K562 (cell line): ENCODE results near the gene RNH1. TPM values are rescaled to one million over a fixed set of nuclear protein-coding genes. Genes with fewer than 3 reads are reported as not detected.

Source experiments
- ATAC-seq: fragments of 200-7000 bp; cut with Tn5 transposase; 3 replicates; pipeline ENCODE4 v1.9.1; 2020; ENCODE audit warnings: moderate library complexity
- BruUV-seq: library from RNA; stranded (reverse); fragments of 400-500 nt; replicated peaks from 2 replicates; lab custom pipeline; 2021; lab: Mats Ljungman, UMichigan
- CTCF ChIA-PET: fragments of 300-600 bp; formaldehyde crosslinking; extraction: SDS; loops from one replicate; lab custom pipeline; 2021; ENCODE audit warnings: low intra/inter-chr PET ratio; lab: Yijun Ruan, JAX
- POLR2A ChIA-PET: fragments of 300-600, 350-650 bp; sonication (Branson Sonifier 250); formaldehyde crosslinking; extraction: SDS; loops from one replicate; lab custom pipeline; 2021; ENCODE audit warnings: antibody characterized with exemption, inconsistent platforms; lab: Yijun Ruan, JAX
- DNase-seq, 4 experiments: peaks; one replicate each; pipeline versions ENCODE4 v3.0.0 to v3.0.0-alpha.2; 2011 to 2018; ENCODE audit warnings: low spot score in 3 of 4, mixed read lengths in 3 of 4; ENCODE audit errors: extremely low read depth in 1 of 4
- FAIRE-seq: peaks from 2 replicates; lab custom pipeline; 2011; peaks lifted over from hg19 to GRCh38; lab: Jason Lieb, UNC
- H2AFZ ChIP-seq: 2 replicates; pipeline ENCODE4 v1.6.0; 2011; ENCODE audit warnings: low read depth, low read length, control low read depth, inconsistent platforms
- H3K27ac ChIP-seq: fragments of 200-600 bp; 3 replicates; pipeline ENCODE4 v1.8.0; 2011; ENCODE audit warnings: low read depth, mild to moderate bottlenecking, control low read depth, inconsistent platforms, low read length, moderate library complexity, mixed read lengths; ENCODE audit errors: extremely low read depth
- H3K27me3 ChIP-seq, 2 experiments: fragments of 300-600 bp in 1 of 2; 2 replicates in 1 of 2; 3 replicates in 1 of 2; pipeline versions ENCODE4 v1.6.0 to v1.8.0; 2011; ENCODE audit warnings: inconsistent platforms in 2 of 2, low read length in 2 of 2, mild to moderate bottlenecking in 1 of 2, mixed read lengths in 1 of 2, moderate library complexity in 1 of 2; ENCODE audit not compliant: control insufficient read depth in 2 of 2, insufficient read depth in 2 of 2
- H3K36me3 ChIP-seq: fragments of 300-600 bp; 3 replicates; pipeline ENCODE4 v1.8.0; 2011; ENCODE audit warnings: mild to moderate bottlenecking, low read length, inconsistent platforms; ENCODE audit not compliant: control insufficient read depth, insufficient read depth
- H3K4me1 ChIP-seq, 2 experiments: fragments of 200-600 bp in 1 of 2; replicated peaks in 1 of 2; 2 replicates in 1 of 2; 3 replicates in 1 of 2; pipeline versions ENCODE4 v1.5.1 to v1.8.0; 2011; ENCODE audit warnings: inconsistent platforms in 2 of 2, low read length in 2 of 2, mild to moderate bottlenecking in 1 of 2, mixed read lengths in 1 of 2, moderate library complexity in 1 of 2; ENCODE audit not compliant: control insufficient read depth in 2 of 2, insufficient read depth in 2 of 2
- H3K4me2 ChIP-seq: 2 replicates; pipeline ENCODE4 v1.6.1; 2011; ENCODE audit warnings: low read length, control low read depth, inconsistent platforms, mixed read lengths; ENCODE audit not compliant: insufficient read depth
- H3K4me3 ChIP-seq: fragments of 200-600 bp; sonication (generic), shearing (Covaris generic); 2 replicates; pipeline ENCODE4 v1.5.1; 2016; ENCODE audit warnings: control low read depth, inconsistent platforms
- H3K79me2 ChIP-seq: fragments of 200-600 bp; 3 replicates; pipeline ENCODE4 v1.8.0; 2011; ENCODE audit warnings: low read length, inconsistent platforms; ENCODE audit not compliant: control insufficient read depth, insufficient read depth
- H3K9ac ChIP-seq, 2 experiments: 2 replicates each; pipeline versions ENCODE4 v1.6.0 to v1.6.1; 2011; ENCODE audit warnings: low read depth in 2 of 2, low read length in 2 of 2, control low read depth in 1 of 2, inconsistent platforms in 1 of 2, mild to moderate bottlenecking in 1 of 2, mixed read lengths in 1 of 2; ENCODE audit not compliant: insufficient read depth in 1 of 2
- H3K9me1 ChIP-seq: one replicate; pipeline ENCODE4 v1.6.0; 2011; ENCODE audit warnings: inconsistent platforms, mild to moderate bottlenecking, low read length, moderate library complexity; ENCODE audit not compliant: control insufficient read depth, insufficient read depth
- H3K9me3 ChIP-seq: replicated peaks from 2 replicates; pipeline ENCODE4 v1.5.1; 2011; ENCODE audit warnings: low read depth, low read length, inconsistent platforms; ENCODE audit not compliant: control insufficient read depth, insufficient read depth
- H4K20me1 ChIP-seq: replicated peaks from 2 replicates; pipeline ENCODE4 v1.6.1; 2011; ENCODE audit warnings: low read length, inconsistent platforms, mixed read lengths; ENCODE audit not compliant: control insufficient read depth, insufficient read depth
- BRD9 ChIP-seq: fragments of 450-650 bp; IDR thresholded peaks from 2 replicates; pipeline ENCODE4 v1.6.1; 2018; ENCODE audit warnings: low read depth; ENCODE audit not compliant: partially characterized antibody
- CSDE1 ChIP-seq, 2 experiments: fragments of 450-650 bp; IDR thresholded peaks; 2 replicates each; pipeline ENCODE4 v1.6.1; 2016; ENCODE audit warnings: mild to moderate bottlenecking in 1 of 2
- DACH1 ChIP-seq: fragments of 450-650 bp; IDR thresholded peaks from 2 replicates; pipeline ENCODE4 v1.6.1; 2018; ENCODE audit not compliant: partially characterized antibody
- EGR1 ChIP-seq: fragments of 450-650 bp; conservative IDR thresholded peaks from 2 replicates; pipeline ENCODE4 v1.6.1; 2017; ENCODE audit warnings: mild to moderate bottlenecking
- EP300 ChIP-seq: IDR thresholded peaks from 2 replicates; pipeline ENCODE4 v1.6.1; 2012; ENCODE audit warnings: low read length, improper control_type of control experiment
- FOXA1 ChIP-seq: fragments of 450-650 bp; IDR thresholded peaks from 2 replicates; pipeline ENCODE4 v1.6.1; 2016; ENCODE audit warnings: mild to moderate bottlenecking, borderline replicate concordance
- GATA2 ChIP-seq: sonication (generic); formaldehyde crosslinking; IDR thresholded peaks from 2 replicates; pipeline ENCODE4 v1.4.0; 2020; ENCODE audit warnings: mild to moderate bottlenecking, missing genetic modification reagents
- MBD2 ChIP-seq: sonication (generic); IDR thresholded peaks from 2 replicates; pipeline ENCODE4 v1.6.1; 2016; ENCODE audit warnings: low read depth, borderline replicate concordance
- MED1 ChIP-seq: sonication (generic); formaldehyde crosslinking; IDR thresholded peaks from 2 replicates; pipeline ENCODE4 v1.8.1; 2023; ENCODE audit warnings: missing genetic modification reagents, borderline replicate concordance
- MEIS2 ChIP-seq: fragments of 450-650 bp; IDR thresholded peaks from 2 replicates; pipeline ENCODE4 v1.6.1; 2014; ENCODE audit warnings: mild to moderate bottlenecking; ENCODE audit not compliant: partially characterized antibody
- TRIM28 ChIP-seq: fragments of 450-650 bp; IDR thresholded peaks from 2 replicates; pipeline ENCODE4 v1.6.1; 2017
- ZC3H8 ChIP-seq: fragments of 450-650 bp; IDR thresholded peaks from 2 replicates; pipeline ENCODE4 v1.6.1; 2017
- ZNF316 ChIP-seq: fragments of 450-650 bp; IDR thresholded peaks from 2 replicates; pipeline ENCODE4 v1.6.1; 2016
- WGBS: fragments of 100-300 bp; shearing (Covaris generic); methylation state at CpG from one replicate; pipeline ENCODE4 v1.1.6; 2016; ENCODE audit warnings: low coverage, mixed read lengths; ENCODE audit not compliant: insufficient coverage; ENCODE audit errors: missing lambda C conversion rate; 5-methylcytosine and 5-hydroxymethylcytosine counted together
- in situ Hi-C: fragments of 300-500 bp; cut with MboI; formaldehyde crosslinking; loops from 4 replicates; pipeline ENCODE4 v1.15.0; 2018; ENCODE audit warnings: inconsistent platforms, mixed read lengths
- intact Hi-C: fragments of 100-400 bp; cut with micrococcal nuclease; formaldehyde crosslinking; loops from 2 replicates; pipeline ENCODE4 v1.14.2; 2022
- polyA plus RNA-seq, 8 experiments: library from polyadenylated mRNA; depleted of rRNA in 4 of 8; stranded (reverse) in 5 of 8; unstranded in 3 of 8; fragments of >200 nt; fragmentation: Nextera tagmentation in 2 of 8; fragmentation: Illumina TruSeq in 1 of 8; extraction: Ambion mirVana in 2 of 8; extraction: Trizol in 1 of 8; gene quantifications; 2 replicates each; pipeline versions ENCODE4 v1.2.1 to v1.2.3, GENCODE V29; 2011 to 2014; ENCODE audit warnings: inconsistent platforms in 1 of 8, missing spikeins in 1 of 8
- total RNA-seq, 7 experiments: library from RNA; depleted of rRNA in 6 of 7; stranded (reverse); fragments of >200 nt in 6 of 7; fragmentation: Illumina TruSeq in 2 of 7; extraction: Trizol in 2 of 7; gene quantifications; 2 replicates each; pipeline versions ENCODE4 v1.2.1 to v1.2.3, GENCODE V29; 2011 to 2021; ENCODE audit warnings: low replicate concordance in 1 of 7
- TF ChIP-seq, protein P1 (sequence below): sonication (generic); formaldehyde crosslinking; IDR thresholded peaks from 2 replicates; pipeline ENCODE4 v1.8.1; 2023; ENCODE audit warnings: mild to moderate bottlenecking, missing genetic modification reagents
- TF ChIP-seq, protein P2 (sequence below): fragments of 450-650 bp; IDR thresholded peaks from 2 replicates; pipeline ENCODE4 v1.6.1; 2016; ENCODE audit warnings: low read depth, mild to moderate bottlenecking, moderate library complexity
- TF ChIP-seq, protein P3 (sequence below): fragments of 450-650 bp; IDR thresholded peaks from 2 replicates; pipeline ENCODE4 v1.6.1; 2018; ENCODE audit not compliant: partially characterized antibody

The RNH1 gene
- total and polyA plus RNA-seq, 9 of the 15 experiments (the other 6 are each of a cell fraction or from before 2014, with no cell fraction given) = 2.5 to 160 (median 44.3) TPM

DNA sequence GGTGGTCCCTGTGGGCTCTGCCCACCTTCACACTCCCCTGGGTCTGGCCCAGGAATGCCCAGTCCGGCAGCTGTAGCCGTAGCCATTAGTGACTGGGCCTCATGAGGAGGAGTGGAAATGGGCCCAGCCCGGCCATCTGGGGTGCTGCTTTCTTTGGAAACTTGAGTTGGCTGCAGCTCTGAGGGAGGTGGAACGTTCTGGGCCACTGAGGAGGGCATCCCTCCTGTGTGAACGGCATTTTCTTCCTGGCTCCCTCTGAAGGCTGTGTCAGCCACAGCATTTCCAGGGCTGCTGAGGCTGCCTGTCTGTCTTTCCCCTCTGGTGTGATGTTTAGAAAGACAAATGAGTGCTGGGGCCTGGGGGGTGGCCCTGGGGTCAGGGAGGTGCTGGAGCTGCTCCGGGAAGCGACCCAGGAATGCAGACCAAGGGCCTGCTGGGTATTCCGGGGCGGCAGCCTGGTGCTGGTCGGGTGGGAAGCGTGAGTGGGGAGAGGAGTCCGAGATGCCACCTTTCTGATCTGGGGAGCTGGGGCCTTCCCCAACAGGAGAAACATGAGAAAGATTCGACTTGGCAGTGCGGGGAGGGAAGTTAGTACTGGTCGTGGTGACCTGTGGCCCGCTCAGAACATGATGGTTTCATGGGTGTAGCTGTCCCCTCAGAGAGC, 29.9 kb downstream of the RNH1 start (continued):
- TF ChIP-seq, protein P1, sequence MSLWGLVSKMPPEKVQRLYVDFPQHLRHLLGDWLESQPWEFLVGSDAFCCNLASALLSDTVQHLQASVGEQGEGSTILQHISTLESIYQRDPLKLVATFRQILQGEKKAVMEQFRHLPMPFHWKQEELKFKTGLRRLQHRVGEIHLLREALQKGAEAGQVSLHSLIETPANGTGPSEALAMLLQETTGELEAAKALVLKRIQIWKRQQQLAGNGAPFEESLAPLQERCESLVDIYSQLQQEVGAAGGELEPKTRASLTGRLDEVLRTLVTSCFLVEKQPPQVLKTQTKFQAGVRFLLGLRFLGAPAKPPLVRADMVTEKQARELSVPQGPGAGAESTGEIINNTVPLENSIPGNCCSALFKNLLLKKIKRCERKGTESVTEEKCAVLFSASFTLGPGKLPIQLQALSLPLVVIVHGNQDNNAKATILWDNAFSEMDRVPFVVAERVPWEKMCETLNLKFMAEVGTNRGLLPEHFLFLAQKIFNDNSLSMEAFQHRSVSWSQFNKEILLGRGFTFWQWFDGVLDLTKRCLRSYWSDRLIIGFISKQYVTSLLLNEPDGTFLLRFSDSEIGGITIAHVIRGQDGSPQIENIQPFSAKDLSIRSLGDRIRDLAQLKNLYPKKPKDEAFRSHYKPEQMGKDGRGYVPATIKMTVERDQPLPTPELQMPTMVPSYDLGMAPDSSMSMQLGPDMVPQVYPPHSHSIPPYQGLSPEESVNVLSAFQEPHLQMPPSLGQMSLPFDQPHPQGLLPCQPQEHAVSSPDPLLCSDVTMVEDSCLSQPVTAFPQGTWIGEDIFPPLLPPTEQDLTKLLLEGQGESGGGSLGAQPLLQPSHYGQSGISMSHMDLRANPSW (CRISPR knock-in tag) = no peak
- TF ChIP-seq, protein P2, sequence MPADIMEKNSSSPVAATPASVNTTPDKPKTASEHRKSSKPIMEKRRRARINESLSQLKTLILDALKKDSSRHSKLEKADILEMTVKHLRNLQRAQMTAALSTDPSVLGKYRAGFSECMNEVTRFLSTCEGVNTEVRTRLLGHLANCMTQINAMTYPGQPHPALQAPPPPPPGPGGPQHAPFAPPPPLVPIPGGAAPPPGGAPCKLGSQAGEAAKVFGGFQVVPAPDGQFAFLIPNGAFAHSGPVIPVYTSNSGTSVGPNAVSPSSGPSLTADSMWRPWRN = no peak
- TF ChIP-seq GATA2 = no peak
- TF ChIP-seq MED1 (CRISPR knock-in tag) = no peak

DNA sequence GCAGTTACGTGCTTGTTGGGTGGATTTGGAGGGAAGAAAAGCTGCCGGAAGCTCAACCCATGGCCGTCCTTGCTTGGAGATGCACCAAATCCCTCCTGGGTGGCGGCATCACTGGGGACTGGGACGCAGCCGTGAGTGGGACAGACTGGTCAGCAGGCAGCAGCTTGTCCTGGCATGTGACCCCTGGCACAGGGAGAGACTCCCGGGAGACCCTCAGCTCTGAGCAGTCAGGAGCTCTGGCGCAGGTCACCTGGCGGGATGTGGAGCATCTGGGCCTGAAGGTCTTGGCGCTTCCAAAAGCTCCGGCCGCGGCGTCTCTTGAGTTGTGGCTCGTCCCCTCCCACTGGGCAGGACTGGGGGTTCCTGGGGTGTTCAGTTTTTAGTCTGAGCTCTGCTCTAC, 30.6 kb downstream of the RNH1 start:
- DNase-seq (no peak), ATAC-seq (no peak), FAIRE-seq (no peak)
- no peaks in the 10 kb centered on the region for H3K9me1 ChIP-seq
- H3K27ac ChIP-seq = no peak overlapping the region
- no peak overlapping the region for H3K4me3 ChIP-seq
- peak overlapping the region in 1 of 2 experiments; percentile 41; a peak in 1 of 4 replicates for H3K9ac ChIP-seq
- H2AFZ ChIP-seq = no peak overlapping the region
- CTCF ChIA-PET = no interaction called here
- 92% methylated on average over 15 of the region's 15 CpGs for WGBS
- H3K9me3 ChIP-seq = peaks cover 2% of the 10 kb centered on the region; the same call in 1 of the 2 replicates
- H3K27me3 ChIP-seq = no peaks in the 10 kb centered on the region
- BruUV-seq = no TSS peak
- no peaks in the 10 kb centered on the region for H4K20me1 ChIP-seq
- peaks cover 41% of the 10 kb centered on the region for H3K79me2 ChIP-seq
- H3K4me2 ChIP-seq = no peak overlapping the region
- in situ Hi-C loops = no loop called here
- POLR2A ChIA-PET = interaction anchor here (0.6 to 1.4 kb wide), 4 partner anchors 15 to 58 kb away, joined by 3 to 5 read pairs (median 4); no protein-coding TSS in a partner anchor
- intact Hi-C loops = no loop called here
- H3K36me3 ChIP-seq = peaks cover 29% of the 10 kb centered on the region
- peaks cover 0 to 39% of the 10 kb centered on the region in 2 experiments; a peak in 1 of 5 replicates for H3K4me1 ChIP-seq
- TF ChIP-seq ZC3H8 (no peak), FOXA1 (no peak), MBD2 (no peak), TRIM28 (no peak), EGR1 (no peak), ZNF316 (no peak), CSDE1 (IDR thresholded peaks at IDR 0.05) (no peak), BRD9 (no peak), DACH1 (no peak), EP300 (no peak), MEIS2 (no peak)
- TF ChIP-seq, protein P3, sequence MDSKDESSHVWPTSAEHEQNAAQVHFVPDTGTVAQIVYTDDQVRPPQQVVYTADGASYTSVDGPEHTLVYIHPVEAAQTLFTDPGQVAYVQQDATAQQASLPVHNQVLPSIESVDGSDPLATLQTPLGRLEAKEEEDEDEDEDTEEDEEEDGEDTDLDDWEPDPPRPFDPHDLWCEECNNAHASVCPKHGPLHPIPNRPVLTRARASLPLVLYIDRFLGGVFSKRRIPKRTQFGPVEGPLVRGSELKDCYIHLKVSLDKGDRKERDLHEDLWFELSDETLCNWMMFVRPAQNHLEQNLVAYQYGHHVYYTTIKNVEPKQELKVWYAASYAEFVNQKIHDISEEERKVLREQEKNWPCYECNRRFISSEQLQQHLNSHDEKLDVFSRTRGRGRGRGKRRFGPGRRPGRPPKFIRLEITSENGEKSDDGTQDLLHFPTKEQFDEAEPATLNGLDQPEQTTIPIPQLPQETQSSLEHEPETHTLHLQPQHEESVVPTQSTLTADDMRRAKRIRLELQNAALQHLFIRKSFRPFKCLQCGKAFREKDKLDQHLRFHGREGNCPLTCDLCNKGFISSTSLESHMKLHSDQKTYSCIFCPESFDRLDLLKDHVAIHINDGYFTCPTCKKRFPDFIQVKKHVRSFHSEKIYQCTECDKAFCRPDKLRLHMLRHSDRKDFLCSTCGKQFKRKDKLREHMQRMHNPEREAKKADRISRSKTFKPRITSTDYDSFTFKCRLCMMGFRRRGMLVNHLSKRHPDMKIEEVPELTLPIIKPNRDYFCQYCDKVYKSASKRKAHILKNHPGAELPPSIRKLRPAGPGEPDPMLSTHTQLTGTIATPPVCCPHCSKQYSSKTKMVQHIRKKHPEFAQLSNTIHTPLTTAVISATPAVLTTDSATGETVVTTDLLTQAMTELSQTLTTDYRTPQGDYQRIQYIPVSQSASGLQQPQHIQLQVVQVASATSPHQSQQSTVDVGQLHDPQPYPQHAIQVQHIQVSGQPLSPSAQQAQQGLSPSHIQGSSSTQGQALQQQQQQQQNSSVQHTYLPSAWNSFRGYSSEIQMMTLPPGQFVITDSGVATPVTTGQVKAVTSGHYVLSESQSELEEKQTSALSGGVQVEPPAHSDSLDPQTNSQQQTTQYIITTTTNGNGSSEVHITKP = no peak
